Measurements from ENCODE around the gene DLG2.

The DLG2 gene

GRCh38 chr11:84194696-84195095 lies 1432.4 kb downstream of the DLG2 start:
- no peak for DNase-seq (ENCODE audit: low read depth)

- no peak for DNase-seq (ENCODE audit: low read depth)
Measured at GRCh38 chr11:84193706-84194105, 1433.4 kb downstream of the DLG2 start.

GRCh38 chr11:84188521-84188920 lies 1438.6 kb downstream of the DLG2 start:
- no peak for DNase-seq (ENCODE audit: low read depth)

- DNase-seq (ENCODE audit: low read depth) = no peak
Measured at GRCh38 chr11:84173078-84173477, 1454.1 kb downstream of the DLG2 start.

- no peak for DNase-seq (ENCODE audit: low read depth)
Measured at GRCh38 chr11:84165139-84165538, 1462.0 kb downstream of the DLG2 start.

- DNase-seq (ENCODE audit: low read depth) = no peak
Measured at GRCh38 chr11:84164728-84165127, 1462.4 kb downstream of the DLG2 start.

- no peak for DNase-seq (ENCODE audit: low read depth)
Measured at GRCh38 chr11:84163116-84163515, 1464.0 kb downstream of the DLG2 start.

- DNase-seq (ENCODE audit: low read depth) = no peak
Measured at GRCh38 chr11:84157639-84158038, 1469.5 kb downstream of the DLG2 start.

- DNase-seq (ENCODE audit: low read depth) = no peak
Measured at GRCh38 chr11:84146826-84147225, 1480.3 kb downstream of the DLG2 start.

GRCh38 chr11:84145616-84146185 lies 1481.4 kb downstream of the DLG2 start:
- DNase-seq (ENCODE audit: low read depth) = no peak

GRCh38 chr11:84144531-84144930 lies 1482.6 kb downstream of the DLG2 start:
- no peak for DNase-seq (ENCODE audit: low read depth)

GRCh38 chr11:84142411-84142810 lies 1484.7 kb downstream of the DLG2 start:
- no peak for DNase-seq (ENCODE audit: low read depth)

- DNase-seq (ENCODE audit: low read depth) = no peak
Measured at GRCh38 chr11:84140386-84141169, 1486.6 kb downstream of the DLG2 start.

- DNase-seq (ENCODE audit: low read depth) = no peak
Measured at GRCh38 chr11:84137960-84138359, 1489.2 kb downstream of the DLG2 start.

- DNase-seq (ENCODE audit: low read depth) = no peak
Measured at GRCh38 chr11:84137505-84137904, 1489.6 kb downstream of the DLG2 start.

GRCh38 chr11:84136926-84137325 lies 1490.2 kb downstream of the DLG2 start:
- no peak for DNase-seq (ENCODE audit: low read depth)

GRCh38 chr11:84130646-84131427 lies 1496.3 kb downstream of the DLG2 start:
- DNase-seq (ENCODE audit: low read depth) = no peak

- no peak for DNase-seq (ENCODE audit: low read depth)
Measured at GRCh38 chr11:84129961-84130576, 1497.1 kb downstream of the DLG2 start.

- no peak for DNase-seq (ENCODE audit: low read depth)
Measured at GRCh38 chr11:84128840-84129239, 1498.3 kb downstream of the DLG2 start.

- DNase-seq (ENCODE audit: low read depth) = no peak
Measured at GRCh38 chr11:84117394-84117793, 1509.8 kb downstream of the DLG2 start.

GRCh38 chr11:84106541-84106940 lies 1520.6 kb downstream of the DLG2 start:
- no peak for DNase-seq (ENCODE audit: low read depth)

- no peak for DNase-seq (ENCODE audit: low read depth)
Measured at GRCh38 chr11:84105148-84105547, 1522.0 kb downstream of the DLG2 start.

- no peak for DNase-seq (ENCODE audit: low read depth)
Measured at GRCh38 chr11:84103096-84103495, 1524.0 kb downstream of the DLG2 start.

Measured in activated gamma-delta T cell treated with anti-CD3 and anti-CD28 coated beads, Interleukin-2, amount 50 U/mL, for 16 hours (primary cell).